GM23248 (cell line): ENCODE measurements around the gene JUN.

Experiments used
- EZH2 ChIP-seq: fragments of 200-600 bp; sonication (generic); IDR thresholded peaks from 2 replicates; pipeline ENCODE4 v1.6.1; 2018; ENCODE audit warnings: antibody characterized with exemption, mild to moderate bottlenecking; ENCODE audit not compliant: insufficient read depth, poor library complexity, severe bottlenecking
- EZH2phosphoT487 ChIP-seq: fragments of 200-600 bp; sonication (generic); IDR thresholded peaks from 2 replicates; pipeline ENCODE4 v1.6.1; 2018; ENCODE audit warnings: antibody characterized with exemption, moderate library complexity, mild to moderate bottlenecking, low read depth; ENCODE audit not compliant: insufficient read depth

- no peak for TF ChIP-seq EZH2phosphoT487
- TF ChIP-seq EZH2: no peak
These were observed 18.4 kb downstream of the JUN start for GRCh38 chr1:58765441-58765840.
